ENCODE measurements around the gene SIRPD.

DNA sequence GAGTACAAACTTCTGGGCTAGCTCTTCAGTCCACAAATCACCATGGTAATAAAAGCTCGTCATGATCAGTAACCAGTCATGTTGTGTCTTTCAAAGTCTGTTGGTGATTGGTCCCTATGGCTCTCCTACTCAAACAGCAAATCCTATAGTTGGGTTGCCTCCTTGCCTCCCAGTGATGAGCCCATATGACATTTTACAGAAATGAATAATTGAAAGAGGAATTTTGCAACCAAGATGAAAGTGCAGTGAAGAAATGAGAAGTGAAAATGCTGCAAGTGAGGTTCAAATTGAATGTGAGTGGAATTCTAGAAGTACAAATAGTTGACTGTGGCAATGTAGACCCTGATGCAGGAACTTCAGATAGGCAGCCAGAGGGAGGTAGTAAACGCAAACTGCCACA, 5.1 kb upstream of the SIRPD start:
- TF ChIP-seq, protein P1, sequence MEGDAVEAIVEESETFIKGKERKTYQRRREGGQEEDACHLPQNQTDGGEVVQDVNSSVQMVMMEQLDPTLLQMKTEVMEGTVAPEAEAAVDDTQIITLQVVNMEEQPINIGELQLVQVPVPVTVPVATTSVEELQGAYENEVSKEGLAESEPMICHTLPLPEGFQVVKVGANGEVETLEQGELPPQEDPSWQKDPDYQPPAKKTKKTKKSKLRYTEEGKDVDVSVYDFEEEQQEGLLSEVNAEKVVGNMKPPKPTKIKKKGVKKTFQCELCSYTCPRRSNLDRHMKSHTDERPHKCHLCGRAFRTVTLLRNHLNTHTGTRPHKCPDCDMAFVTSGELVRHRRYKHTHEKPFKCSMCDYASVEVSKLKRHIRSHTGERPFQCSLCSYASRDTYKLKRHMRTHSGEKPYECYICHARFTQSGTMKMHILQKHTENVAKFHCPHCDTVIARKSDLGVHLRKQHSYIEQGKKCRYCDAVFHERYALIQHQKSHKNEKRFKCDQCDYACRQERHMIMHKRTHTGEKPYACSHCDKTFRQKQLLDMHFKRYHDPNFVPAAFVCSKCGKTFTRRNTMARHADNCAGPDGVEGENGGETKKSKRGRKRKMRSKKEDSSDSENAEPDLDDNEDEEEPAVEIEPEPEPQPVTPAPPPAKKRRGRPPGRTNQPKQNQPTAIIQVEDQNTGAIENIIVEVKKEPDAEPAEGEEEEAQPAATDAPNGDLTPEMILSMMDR (conservative IDR thresholded peaks at IDR 0.05; ENCODE audit: low read length) = no peak
- no peak for TF ChIP-seq EZH2phosphoT487 (IDR thresholded peaks at IDR 0.05; ENCODE audit: borderline replicate concordance, low read depth, low read length)
